ENCODE measurements around the gene CACNA2D3.

- TF ChIP-seq CTCF (conservative IDR thresholded peaks at IDR 0.05) (no peak), EZH2 (IDR thresholded peaks at IDR 0.05; ENCODE audit: low read depth) (no peak)
Measured at GRCh38 chr3:54783611-54784010, 661.3 kb downstream of the CACNA2D3 start.

Data from PC-9 (cell line).